ENCODE results near the gene RSRC2. TPM values are rescaled to one million over a fixed set of nuclear protein-coding genes. Genes with fewer than 3 reads are reported as not detected.
"Not testable (repeated sequence)": the region's sequence is repeated elsewhere in the genome, so short reads cannot be mapped to it uniquely, and the experiment has no call there.

RSRC2 gene
- total RNA-seq, 1 donor from 2014 or later: 84.7 TPM

GRCh38 chr12:122484385-122484784, 42.4 kb downstream of the RSRC2 start:
- not testable (repeated sequence) for DNase-seq

GRCh38 chr12:122483969-122484368, 42.8 kb downstream of the RSRC2 start:
- no peak for DNase-seq

- no peak for DNase-seq
Observed at GRCh38 chr12:122481861-122482260, 44.9 kb downstream of the RSRC2 start.

GRCh38 chr12:122480753-122481152, 46.0 kb downstream of the RSRC2 start:
- no peak for DNase-seq

GRCh38 chr12:122474324-122474716, 52.4 kb downstream of the RSRC2 start:
- no peak for DNase-seq

- no peak for DNase-seq
Observed at GRCh38 chr12:122473543-122474323, 53.0 kb downstream of the RSRC2 start.

- peak; percentile 64 for DNase-seq
Observed at GRCh38 chr12:122471324-122472226, 55.2 kb downstream of the RSRC2 start.

GRCh38 chr12:122470576-122470975, 56.2 kb downstream of the RSRC2 start:
- not testable (repeated sequence) for DNase-seq

GRCh38 chr12:122469856-122470255, 56.9 kb downstream of the RSRC2 start:
- DNase-seq: not testable (repeated sequence)

- no peak for DNase-seq
Observed at GRCh38 chr12:122467983-122468382, 58.8 kb downstream of the RSRC2 start.

GRCh38 chr12:122464317-122465042, 62.3 kb downstream of the RSRC2 start:
- DNase-seq: peak; percentile 73

- DNase-seq: no peak
Observed at GRCh38 chr12:122460641-122461040, 66.1 kb downstream of the RSRC2 start.

GRCh38 chr12:122460061-122460460, 66.7 kb downstream of the RSRC2 start:
- no peak for DNase-seq

GRCh38 chr12:122459211-122459610, 67.5 kb downstream of the RSRC2 start:
- no peak for DNase-seq

GRCh38 chr12:122458105-122459035, 68.4 kb downstream of the RSRC2 start:
- DNase-seq: no peak

- DNase-seq: no peak
Observed at GRCh38 chr12:122457627-122458026, 69.1 kb downstream of the RSRC2 start.

- no peak for DNase-seq
Observed at GRCh38 chr12:122454739-122455138, 72.0 kb downstream of the RSRC2 start.

GRCh38 chr12:122454250-122454721, 72.5 kb downstream of the RSRC2 start:
- no peak for DNase-seq

All from skin of body (tissue), 2 donors.